Small intestine (tissue), 7 donors: ENCODE measurements around the gene OSBPL3. TPM values are rescaled to one million over a fixed set of nuclear protein-coding genes. Genes with fewer than 3 reads are reported as not detected.

ENCODE experiments used
- DNase-seq, 2 donors: peaks; one replicate each; pipeline versions ENCODE4 v3.0.0 to v3.0.0-alpha.2; 2013
- FAIRE-seq: peaks from 2 replicates; lab custom pipeline; 2012; peaks lifted over from hg19 to GRCh38; lab: Jason Lieb, UNC
- H3K27ac ChIP-seq, 3 donors: one replicate each; pipeline ENCODE4 v1.5.1; 2013; ENCODE audit warnings: low read length in 2 of 3, mild to moderate bottlenecking in 2 of 3, control low read depth in 1 of 3, inconsistent platforms in 1 of 3, low read depth in 1 of 3, moderate library complexity in 1 of 3
- H3K27me3 ChIP-seq, 3 donors: one replicate each; pipeline ENCODE4 v1.6.1; 2013; ENCODE audit warnings: low read length in 3 of 3, inconsistent platforms in 1 of 3; ENCODE audit not compliant: control insufficient read depth in 3 of 3, insufficient read depth in 3 of 3
- H3K36me3 ChIP-seq, 3 donors: one replicate each; pipeline ENCODE4 v1.6.1; 2013; ENCODE audit warnings: low read length in 3 of 3, inconsistent platforms in 1 of 3, low read depth in 1 of 3, mild to moderate bottlenecking in 1 of 3, moderate library complexity in 1 of 3; ENCODE audit not compliant: control insufficient read depth in 3 of 3, insufficient read depth in 2 of 3
- H3K4me1 ChIP-seq, 3 donors: one replicate each; pipeline ENCODE4 v1.6.1; 2013; ENCODE audit warnings: low read length in 2 of 3, inconsistent platforms in 1 of 3, low read depth in 1 of 3, mild to moderate bottlenecking in 1 of 3, moderate library complexity in 1 of 3; ENCODE audit not compliant: control insufficient read depth in 3 of 3, insufficient read depth in 2 of 3
- H3K4me3 ChIP-seq, 3 donors: one replicate each; pipeline ENCODE4 v1.5.1; 2013; ENCODE audit warnings: low read length in 3 of 3, control low read depth in 1 of 3, inconsistent platforms in 1 of 3, low read depth in 1 of 3, mild to moderate bottlenecking in 1 of 3, moderate library complexity in 1 of 3
- H3K9me3 ChIP-seq, 2 donors: one replicate each; pipeline ENCODE4 v1.6.1; 2013; ENCODE audit warnings: low read depth in 1 of 2, low read length in 1 of 2; ENCODE audit not compliant: control insufficient read depth in 2 of 2, insufficient read depth in 1 of 2
- WGBS, 3 donors: extraction: QIAGEN DNeasy Blood & Tissue Kit; methylation state at CpG; one replicate each; pipeline ENCODE4 v1.1.7; 2013; 5-methylcytosine and 5-hydroxymethylcytosine counted together
- polyA plus RNA-seq, 4 donors: library from polyadenylated mRNA; stranded (reverse) in 3 of 4; unstranded in 1 of 4; fragments of 200-250 nt in 3 of 4; fragments of 120-200 nt in 1 of 4; gene quantifications; one replicate each; pipeline versions ENCODE4 v1.2.1 to v1.2.3, GENCODE V29; 2013
- donor health status: healthy with polysubstance abuse.
- donor health status: control.
- donor health status: control.
- donor health status: Bipolar disorder and iron deficiency.
- donor health status: healthy.

OSBPL3 gene
- polyA plus RNA-seq, 4 donors = 5.0 to 25.3 (median 14.7) TPM

- no peaks in the 10 kb centered on the region for H3K4me1 ChIP-seq
- no peaks in the 10 kb centered on the region for H3K9me3 ChIP-seq
- no peak for FAIRE-seq
- no peak for DNase-seq
- peaks cover 0 to 23% (median 8%) of the 10 kb centered on the region in 3 donors for H3K36me3 ChIP-seq
- no peak overlapping the region for H3K27ac ChIP-seq
- H3K27me3 ChIP-seq = no peaks in the 10 kb centered on the region
- no peak overlapping the region for H3K4me3 ChIP-seq
Observed at GRCh38 chr7:24851786-24852185, 128.2 kb downstream of the OSBPL3 start.

- 92 to 95% (median 93%) methylated on average over 16 of the region's 16 CpGs for WGBS, 3 donors
- DNase-seq (no peak), FAIRE-seq (no peak)
- H3K4me3 ChIP-seq = no peak overlapping the region
- H3K36me3 ChIP-seq = peaks cover 0 to 21% (median 8%) of the 10 kb centered on the region in 3 donors
- H3K27me3 ChIP-seq = no peaks in the 10 kb centered on the region
- H3K9me3 ChIP-seq = no peaks in the 10 kb centered on the region
- H3K27ac ChIP-seq = no peak overlapping the region
- H3K4me1 ChIP-seq = no peaks in the 10 kb centered on the region
Observed at GRCh38 chr7:24848878-24849277, 131.1 kb downstream of the OSBPL3 start.

- 97 to 100% (median 99%) methylated on average over 6 of the region's 6 CpGs for WGBS, 3 donors
- DNase-seq (no peak), FAIRE-seq (no peak)
- H3K4me1 ChIP-seq = no peaks in the 10 kb centered on the region
- peaks cover 0 to 23% (median 8%) of the 10 kb centered on the region in 3 donors for H3K36me3 ChIP-seq
- H3K4me3 ChIP-seq = no peak overlapping the region
- no peaks in the 10 kb centered on the region for H3K27me3 ChIP-seq
- H3K9me3 ChIP-seq = no peaks in the 10 kb centered on the region
- no peak overlapping the region for H3K27ac ChIP-seq
Observed at GRCh38 chr7:24847754-24848153, 132.2 kb downstream of the OSBPL3 start.

GRCh38 chr7:24843821-24844434, 136.1 kb downstream of the OSBPL3 start:
- WGBS, 3 donors = 88 to 97% (median 93%) methylated on average over 5 of the region's 5 CpGs
- no peak overlapping the region for H3K27ac ChIP-seq
- FAIRE-seq = no peak

GRCh38 chr7:24842449-24843241, 137.3 kb downstream of the OSBPL3 start:
- H3K27ac ChIP-seq = no peak overlapping the region
- DNase-seq (no peak), FAIRE-seq (no peak)
- no peaks in the 10 kb centered on the region for H3K27me3 ChIP-seq
- no peaks in the 10 kb centered on the region for H3K9me3 ChIP-seq
- 83 to 89% (median 88%) methylated on average over 5 of the region's 5 CpGs for WGBS, 3 donors
- H3K4me1 ChIP-seq = no peaks in the 10 kb centered on the region
- H3K4me3 ChIP-seq = no peak overlapping the region
- H3K36me3 ChIP-seq = peaks cover 0 to 7% (median under 1%) of the 10 kb centered on the region in 3 donors

More at GRCh38 chr7:24843821-24844434, 136.1 kb downstream of the OSBPL3 start:
- H3K4me3 ChIP-seq = no peak overlapping the region
- no peaks in the 10 kb centered on the region for H3K9me3 ChIP-seq
- no peaks in the 10 kb centered on the region for H3K4me1 ChIP-seq
- no peak for DNase-seq
- no peaks in the 10 kb centered on the region for H3K27me3 ChIP-seq
- peaks cover 0 to 14% (median 4%) of the 10 kb centered on the region in 3 donors for H3K36me3 ChIP-seq

- Histone ChIP-seq H3K36me3 (peaks cover 0 to 6% (median 0%) of the 10 kb centered on the region in 3 donors), H3K9me3 (no peaks in the 10 kb centered on the region), H3K27ac (no peak overlapping the region), H3K27me3 (no peaks in the 10 kb centered on the region), H3K4me1 (peaks cover 0 to 2% (median 0%) of the 10 kb centered on the region in 3 donors), H3K4me3 (no peak overlapping the region)
- FAIRE-seq (no peak), DNase-seq (no peak)
- 40 to 59% (median 53%) methylated on average over 2 of the region's 2 CpGs for WGBS, 3 donors
Observed at GRCh38 chr7:24842029-24842428, 137.9 kb downstream of the OSBPL3 start.

- Histone ChIP-seq H3K36me3 (peaks cover 0 to 6% (median 0%) of the 10 kb centered on the region in 3 donors), H3K27ac (no peak overlapping the region), H3K27me3 (no peaks in the 10 kb centered on the region), H3K4me3 (no peak overlapping the region), H3K4me1 (peaks cover 0 to 2% (median 0%) of the 10 kb centered on the region in 3 donors), H3K9me3 (no peaks in the 10 kb centered on the region)
- FAIRE-seq (no peak), DNase-seq (no peak)
Observed at GRCh38 chr7:24840563-24840962, 139.4 kb downstream of the OSBPL3 start.

- DNase-seq (peak in 1 of 2 donors; percentile 21), FAIRE-seq (no peak)
- Histone ChIP-seq H3K4me3 (no peak overlapping the region), H3K4me1 (peaks cover 0 to 2% (median 2%) of the 10 kb centered on the region in 3 donors), H3K36me3 (peaks cover 0 to 17% (median 0%) of the 10 kb centered on the region in 3 donors), H3K27ac (no peak overlapping the region), H3K27me3 (no peaks in the 10 kb centered on the region), H3K9me3 (no peaks in the 10 kb centered on the region)
- 72 to 94% (median 77%) methylated on average over 2 of the region's 2 CpGs for WGBS, 3 donors
Observed at GRCh38 chr7:24836084-24836483, 143.9 kb downstream of the OSBPL3 start.
